Hepatocyte (in vitro differentiated cells): ENCODE results near the gene ADAMTSL3.

Experiments
- EZH2 ChIP-seq: fragments of 200-600 bp; sonication (generic); IDR thresholded peaks from 2 replicates; pipeline ENCODE4 v1.6.1; 2016; ENCODE audit warnings: antibody characterized with exemption, mild to moderate bottlenecking, borderline replicate concordance
- TF ChIP-seq, protein P1 (sequence below): fragments of 200-600 bp; sonication (generic); IDR thresholded peaks from 2 replicates; pipeline ENCODE4 v1.5.1; 2016; ENCODE audit warnings: antibody characterized with exemption, mild to moderate bottlenecking; ENCODE audit not compliant: poor library complexity

DNA sequence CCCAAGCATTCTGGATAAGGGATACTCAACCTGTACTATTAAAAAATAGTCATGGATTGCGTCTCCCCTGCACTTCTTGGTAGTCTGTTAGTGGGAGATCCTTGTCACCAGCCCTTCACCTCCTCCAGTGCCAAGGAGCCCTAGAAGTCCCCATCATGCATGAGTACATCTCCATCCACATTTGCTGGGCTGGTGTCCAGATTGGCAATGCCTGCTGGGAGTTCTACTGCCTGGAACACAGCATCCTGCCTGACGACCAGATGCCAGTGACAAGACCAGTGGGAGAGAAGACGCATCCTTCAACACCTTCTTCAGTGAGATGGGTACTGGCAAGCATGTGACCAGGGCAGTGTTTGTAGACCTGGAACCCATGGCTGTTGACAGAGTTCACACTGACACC, 85.7 kb downstream of the ADAMTSL3 start:
- TF ChIP-seq, protein P1, sequence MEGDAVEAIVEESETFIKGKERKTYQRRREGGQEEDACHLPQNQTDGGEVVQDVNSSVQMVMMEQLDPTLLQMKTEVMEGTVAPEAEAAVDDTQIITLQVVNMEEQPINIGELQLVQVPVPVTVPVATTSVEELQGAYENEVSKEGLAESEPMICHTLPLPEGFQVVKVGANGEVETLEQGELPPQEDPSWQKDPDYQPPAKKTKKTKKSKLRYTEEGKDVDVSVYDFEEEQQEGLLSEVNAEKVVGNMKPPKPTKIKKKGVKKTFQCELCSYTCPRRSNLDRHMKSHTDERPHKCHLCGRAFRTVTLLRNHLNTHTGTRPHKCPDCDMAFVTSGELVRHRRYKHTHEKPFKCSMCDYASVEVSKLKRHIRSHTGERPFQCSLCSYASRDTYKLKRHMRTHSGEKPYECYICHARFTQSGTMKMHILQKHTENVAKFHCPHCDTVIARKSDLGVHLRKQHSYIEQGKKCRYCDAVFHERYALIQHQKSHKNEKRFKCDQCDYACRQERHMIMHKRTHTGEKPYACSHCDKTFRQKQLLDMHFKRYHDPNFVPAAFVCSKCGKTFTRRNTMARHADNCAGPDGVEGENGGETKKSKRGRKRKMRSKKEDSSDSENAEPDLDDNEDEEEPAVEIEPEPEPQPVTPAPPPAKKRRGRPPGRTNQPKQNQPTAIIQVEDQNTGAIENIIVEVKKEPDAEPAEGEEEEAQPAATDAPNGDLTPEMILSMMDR: no peak
- TF ChIP-seq EZH2: no peak
